Fibroblast of pulmonary artery (primary cell): ENCODE results near the gene VGLL4.

Experiments
- DNase-seq: peaks from one replicate; pipeline ENCODE4 v3.0.0-alpha.2; 2010; ENCODE audit warnings: low read depth
- H3K4me3 ChIP-seq: replicated peaks from 2 replicates; pipeline ENCODE4 v1.5.1; 2011; ENCODE audit warnings: low read depth, mild to moderate bottlenecking, control low read depth, low read length, moderate library complexity
- TF ChIP-seq, protein P1 (sequence below): IDR thresholded peaks from 2 replicates; pipeline ENCODE4 v1.5.1; 2011; ENCODE audit warnings: mild to moderate bottlenecking, control low read depth, low read length, inconsistent platforms; ENCODE audit errors: missing control alignments

The VGLL4 gene

DNA sequence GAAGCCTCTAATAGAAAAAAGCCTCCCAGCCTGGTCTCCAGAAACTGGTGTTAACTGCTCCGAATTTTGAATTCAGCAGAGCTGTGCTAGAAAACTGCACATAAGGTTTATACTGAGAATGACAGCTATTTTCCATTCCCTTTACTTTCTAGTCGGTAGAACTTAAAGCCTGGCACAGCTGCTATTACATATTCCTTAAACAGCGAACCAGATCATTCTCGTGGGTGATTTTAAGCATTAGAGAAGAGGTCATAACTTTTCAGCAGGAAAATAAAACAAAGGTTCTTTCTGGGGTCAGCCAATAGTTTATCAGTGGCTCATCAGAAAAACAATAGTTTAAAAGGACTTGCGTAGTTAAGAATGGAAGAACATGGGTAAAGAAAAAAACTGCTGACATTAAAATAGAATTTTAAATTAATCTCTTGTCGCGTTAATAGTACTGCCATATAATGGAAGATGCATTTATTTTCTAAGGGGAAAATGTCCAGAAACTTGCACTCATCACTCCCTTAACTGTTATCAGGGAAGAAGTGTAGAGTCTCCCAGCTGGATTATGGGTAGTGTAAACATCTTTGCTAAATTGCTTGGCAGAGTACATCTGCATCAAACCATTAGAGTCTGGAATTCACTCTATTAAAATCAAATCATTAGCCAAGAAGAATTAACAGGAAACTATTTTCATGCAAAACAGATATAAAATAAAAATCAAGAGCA is 7.9 kb downstream of the VGLL4 start:
- DNase-seq, result peak; percentile 45
- H3K4me3 ChIP-seq, result peak overlapping the region; percentile 2
- TF ChIP-seq, protein P1, sequence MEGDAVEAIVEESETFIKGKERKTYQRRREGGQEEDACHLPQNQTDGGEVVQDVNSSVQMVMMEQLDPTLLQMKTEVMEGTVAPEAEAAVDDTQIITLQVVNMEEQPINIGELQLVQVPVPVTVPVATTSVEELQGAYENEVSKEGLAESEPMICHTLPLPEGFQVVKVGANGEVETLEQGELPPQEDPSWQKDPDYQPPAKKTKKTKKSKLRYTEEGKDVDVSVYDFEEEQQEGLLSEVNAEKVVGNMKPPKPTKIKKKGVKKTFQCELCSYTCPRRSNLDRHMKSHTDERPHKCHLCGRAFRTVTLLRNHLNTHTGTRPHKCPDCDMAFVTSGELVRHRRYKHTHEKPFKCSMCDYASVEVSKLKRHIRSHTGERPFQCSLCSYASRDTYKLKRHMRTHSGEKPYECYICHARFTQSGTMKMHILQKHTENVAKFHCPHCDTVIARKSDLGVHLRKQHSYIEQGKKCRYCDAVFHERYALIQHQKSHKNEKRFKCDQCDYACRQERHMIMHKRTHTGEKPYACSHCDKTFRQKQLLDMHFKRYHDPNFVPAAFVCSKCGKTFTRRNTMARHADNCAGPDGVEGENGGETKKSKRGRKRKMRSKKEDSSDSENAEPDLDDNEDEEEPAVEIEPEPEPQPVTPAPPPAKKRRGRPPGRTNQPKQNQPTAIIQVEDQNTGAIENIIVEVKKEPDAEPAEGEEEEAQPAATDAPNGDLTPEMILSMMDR, result no peak

DNA sequence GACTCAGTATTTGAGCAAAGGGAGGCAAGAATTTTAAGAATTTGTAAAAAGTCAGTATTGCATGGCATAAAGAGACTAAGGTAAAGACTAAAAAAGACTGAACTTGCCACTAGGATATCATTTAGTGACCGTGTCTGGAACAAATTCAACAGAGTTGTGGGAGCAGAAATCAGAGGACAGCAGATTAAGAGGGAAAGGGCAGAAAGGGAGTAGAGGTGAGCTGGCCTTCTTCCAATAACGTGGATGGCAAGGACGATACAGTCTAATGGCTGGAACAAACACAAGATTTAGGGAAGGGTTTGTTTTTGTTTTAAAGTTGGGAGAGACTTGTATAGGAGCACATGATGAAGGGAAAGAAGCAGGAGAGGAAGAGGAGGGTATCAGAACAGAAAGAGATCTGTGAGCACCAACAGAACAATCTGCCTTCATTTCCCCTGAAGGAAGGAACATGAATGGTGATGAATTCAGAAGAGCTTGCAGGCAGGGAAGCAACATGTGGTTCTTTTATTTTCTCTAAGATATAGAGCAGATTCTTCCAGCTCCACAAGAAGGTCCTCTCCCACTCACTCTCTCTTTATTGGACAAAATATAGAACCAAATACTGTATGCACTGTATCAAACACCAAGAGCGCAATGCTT is 8.6 kb downstream of the VGLL4 start:
- TF ChIP-seq, protein P1, result no peak
- DNase-seq, result no peak
- H3K4me3 ChIP-seq, result peak overlapping the region; percentile 2

DNA sequence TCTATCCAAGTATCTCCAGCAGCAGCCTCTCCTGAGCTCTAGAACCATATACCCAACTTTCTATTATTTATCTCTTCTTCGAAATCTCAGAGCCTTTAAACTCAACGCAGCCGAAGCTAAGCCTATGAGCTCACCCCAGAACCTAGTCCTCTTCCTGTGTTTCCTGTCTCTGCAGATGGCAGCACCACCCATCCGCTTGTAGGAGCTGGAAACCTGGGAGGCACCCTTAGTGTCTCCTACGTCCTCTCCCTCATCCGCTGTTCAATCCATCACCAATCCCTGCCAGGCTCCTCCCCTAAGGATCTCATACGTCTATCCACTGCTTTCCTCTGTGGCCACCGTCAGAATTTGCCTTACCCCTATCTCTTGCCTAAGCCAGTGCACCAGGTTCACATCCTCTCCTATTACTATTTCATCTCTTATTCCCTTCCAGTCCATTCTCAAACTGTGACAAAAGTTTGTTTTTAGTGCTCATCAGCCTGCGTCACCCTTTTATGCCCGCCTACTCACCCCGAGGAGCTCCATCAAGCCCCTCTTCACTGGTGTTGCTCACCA is 9.6 kb downstream of the VGLL4 start:
- no peak overlapping the region for H3K4me3 ChIP-seq
- DNase-seq, result no peak
- TF ChIP-seq, protein P1, result no peak

- TF ChIP-seq, protein P1, result no peak
- H3K4me3 ChIP-seq, result no peak overlapping the region
- DNase-seq, result no peak
Measured at GRCh38 chr3:11632966-11633365, 10.7 kb downstream of the VGLL4 start.

DNA sequence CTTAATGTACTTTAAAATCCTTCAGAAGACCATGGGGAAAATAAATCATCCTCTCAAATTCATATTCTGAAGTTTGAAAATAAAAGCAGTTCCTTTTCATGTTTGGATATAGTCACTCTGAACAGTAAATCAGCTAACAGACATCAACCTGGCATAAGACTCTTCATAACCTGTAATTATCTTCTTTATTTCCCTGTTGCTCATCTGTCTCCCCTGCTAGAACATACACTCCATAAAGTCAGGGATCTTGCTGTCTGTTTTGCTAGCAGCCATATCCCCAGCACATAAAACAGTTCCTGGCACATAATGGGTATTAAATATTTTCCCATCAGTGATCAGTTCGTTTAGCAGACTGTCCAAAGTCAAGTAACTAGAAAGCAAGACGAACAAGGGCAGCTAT is 11.2 kb downstream of the VGLL4 start:
- TF ChIP-seq, protein P1, result no peak
- H3K4me3 ChIP-seq, result no peak overlapping the region
- no peak for DNase-seq

GRCh38 chr3:11631820-11632219 is 11.9 kb downstream of the VGLL4 start:
- TF ChIP-seq, protein P1, result no peak
- no peak overlapping the region for H3K4me3 ChIP-seq
- no peak for DNase-seq
